Caco-2 (cell line): ENCODE data around the gene C4orf46. TPM values are rescaled to one million over a fixed set of nuclear protein-coding genes. Genes with fewer than 3 reads are reported as not detected.

Experiments
- BruUV-seq: library from RNA; stranded (reverse); fragments of 400-500 nt; replicated peaks from 2 replicates; lab custom pipeline; 2021; lab: Mats Ljungman, UMichigan
- CTCF ChIA-PET: fragments of 300-600 bp; sonication (Branson Sonifier 250); formaldehyde crosslinking; loops from one replicate; lab custom pipeline; 2022; ENCODE audit warnings: antibody characterized with exemption; lab: Charles Lee
- POLR2A ChIA-PET: fragments of 300-600 bp; sonication (Branson Sonifier 250); formaldehyde crosslinking; loops from one replicate; lab custom pipeline; 2022; ENCODE audit warnings: antibody characterized with exemption; lab: Charles Lee
- DNase-seq, 2 experiments: peaks; one replicate each; pipeline versions ENCODE4 v3.0.0 to v3.0.0-alpha.2; 2020 to 2022
- H3K27me3 ChIP-seq: replicated peaks from 2 replicates; pipeline ENCODE4 v1.6.0; 2011; ENCODE audit warnings: low read length; ENCODE audit not compliant: control insufficient read depth, insufficient read depth
- H3K36me3 ChIP-seq: 2 replicates; pipeline ENCODE4 v1.5.1; 2011; ENCODE audit warnings: low read length; ENCODE audit not compliant: control insufficient read depth, insufficient read depth
- H3K4me1 ChIP-seq: fragments of 250-450 bp; sonication (Bioruptor Pico); 2 replicates; pipeline ENCODE4 v1.5.1; 2020; ENCODE audit warnings: mild to moderate bottlenecking
- H3K4me3 ChIP-seq: 2 replicates; pipeline ENCODE4 v1.5.1; 2011; ENCODE audit warnings: low read depth, mild to moderate bottlenecking, control low read depth, low read length
- H3K9me3 ChIP-seq: fragments of 250-450 bp; sonication (Bioruptor Pico); 2 replicates; pipeline ENCODE4 v1.5.1; 2020; ENCODE audit warnings: mild to moderate bottlenecking, moderate library complexity
- H3K27ac Mint-ChIP-seq: one replicate; pipeline ENCODE4 v1.8.0; 2022; ENCODE audit warnings: mixed read lengths; ENCODE audit not compliant: unreplicated experiment
- H3K27me3 Mint-ChIP-seq: one replicate; pipeline ENCODE4 v1.8.0; 2022; ENCODE audit warnings: mixed read lengths; ENCODE audit not compliant: insufficient read depth, unreplicated experiment
- H3K36me3 Mint-ChIP-seq: one replicate; pipeline ENCODE4 v1.8.0; 2022; ENCODE audit warnings: mild to moderate bottlenecking, mixed read lengths; ENCODE audit not compliant: insufficient read depth, unreplicated experiment
- H3K4me1 Mint-ChIP-seq: one replicate; pipeline ENCODE4 v1.8.0; 2022; ENCODE audit warnings: low read depth, mixed read lengths; ENCODE audit not compliant: unreplicated experiment
- H3K4me3 Mint-ChIP-seq: one replicate; pipeline ENCODE4 v1.8.0; 2022; ENCODE audit warnings: mild to moderate bottlenecking, moderate library complexity, mixed read lengths; ENCODE audit not compliant: unreplicated experiment
- H3K9me3 Mint-ChIP-seq: one replicate; pipeline ENCODE4 v1.8.0; 2022; ENCODE audit warnings: mixed read lengths; ENCODE audit not compliant: unreplicated experiment
- intact Hi-C: fragments of 100-400 bp; cut with micrococcal nuclease; formaldehyde crosslinking; loops from one replicate; pipeline ENCODE4 v1.10.0; 2022; ENCODE audit not compliant: unreplicated experiment
- total RNA-seq: library from RNA; stranded (reverse); gene quantifications from 2 replicates; pipeline ENCODE4 v1.2.3, GENCODE V29; 2022
- TF ChIP-seq, protein P1 (sequence below), 2 experiments: fragments of 200-600 bp in 1 of 2; IDR thresholded peaks; 1 replicate in 1 of 2; 2 replicates in 1 of 2; pipeline versions ENCODE4 v1.5.1 to v1.8.0; 2011 to 2022; ENCODE audit warnings: antibody characterized with exemption in 1 of 2, control low read depth in 1 of 2, inconsistent platforms in 1 of 2, low read depth in 1 of 2, low read length in 1 of 2, mild to moderate bottlenecking in 1 of 2, moderate library complexity in 1 of 2; ENCODE audit not compliant: insufficient read depth in 1 of 2, severe bottlenecking in 1 of 2, unreplicated experiment in 1 of 2

The C4orf46 gene
- total RNA-seq, 1 experiment from 2014 or later: 17.4 TPM

DNA sequence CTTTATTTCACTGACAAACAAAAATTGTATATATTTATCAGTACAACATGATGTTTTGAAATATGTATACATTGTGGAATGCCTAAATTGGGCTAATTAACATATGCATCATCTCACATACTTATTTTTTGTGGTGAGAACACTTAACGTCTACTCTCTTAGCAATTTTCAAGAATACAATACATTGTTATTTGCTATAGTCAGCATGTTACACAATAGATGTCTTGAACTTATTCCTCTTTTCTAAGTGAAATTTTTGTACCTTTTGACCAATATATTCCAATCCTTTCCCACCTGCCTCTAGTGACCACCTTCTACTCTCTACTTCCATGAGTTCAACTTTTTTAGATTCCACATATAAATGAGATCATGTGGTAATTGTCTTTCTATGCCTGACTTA, 35.1 kb downstream of the C4orf46 start:
- Mint-ChIP-seq H3K9me3 (no peaks in the 10 kb centered on the region), H3K36me3 (no peaks in the 10 kb centered on the region), H3K4me3 (no peak overlapping the region), H3K27me3 (peaks cover 7% of the 10 kb centered on the region), H3K27ac (no peak overlapping the region), H3K4me1 (no peaks in the 10 kb centered on the region)
- DNase-seq: no peak
- ChIA-PET POLR2A (no interaction called here), CTCF (no interaction called here)
- no peaks in the 10 kb centered on the region for H3K4me1 ChIP-seq
- H3K36me3 ChIP-seq: no peaks in the 10 kb centered on the region
- intact Hi-C loops: no loop called here
- no peaks in the 10 kb centered on the region for H3K9me3 ChIP-seq
- H3K27me3 ChIP-seq: no peaks in the 10 kb centered on the region
- TF ChIP-seq, protein P1, sequence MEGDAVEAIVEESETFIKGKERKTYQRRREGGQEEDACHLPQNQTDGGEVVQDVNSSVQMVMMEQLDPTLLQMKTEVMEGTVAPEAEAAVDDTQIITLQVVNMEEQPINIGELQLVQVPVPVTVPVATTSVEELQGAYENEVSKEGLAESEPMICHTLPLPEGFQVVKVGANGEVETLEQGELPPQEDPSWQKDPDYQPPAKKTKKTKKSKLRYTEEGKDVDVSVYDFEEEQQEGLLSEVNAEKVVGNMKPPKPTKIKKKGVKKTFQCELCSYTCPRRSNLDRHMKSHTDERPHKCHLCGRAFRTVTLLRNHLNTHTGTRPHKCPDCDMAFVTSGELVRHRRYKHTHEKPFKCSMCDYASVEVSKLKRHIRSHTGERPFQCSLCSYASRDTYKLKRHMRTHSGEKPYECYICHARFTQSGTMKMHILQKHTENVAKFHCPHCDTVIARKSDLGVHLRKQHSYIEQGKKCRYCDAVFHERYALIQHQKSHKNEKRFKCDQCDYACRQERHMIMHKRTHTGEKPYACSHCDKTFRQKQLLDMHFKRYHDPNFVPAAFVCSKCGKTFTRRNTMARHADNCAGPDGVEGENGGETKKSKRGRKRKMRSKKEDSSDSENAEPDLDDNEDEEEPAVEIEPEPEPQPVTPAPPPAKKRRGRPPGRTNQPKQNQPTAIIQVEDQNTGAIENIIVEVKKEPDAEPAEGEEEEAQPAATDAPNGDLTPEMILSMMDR (IDR thresholded peaks at IDR 0.05; ENCODE audit: insufficient read depth in 1 of 2, low read depth in 1 of 2, low read length in 1 of 2, severe bottlenecking in 1 of 2, unreplicated experiment in 1 of 2): no peak
- no TSS peak for BruUV-seq
- H3K4me3 ChIP-seq: no peak overlapping the region

DNA sequence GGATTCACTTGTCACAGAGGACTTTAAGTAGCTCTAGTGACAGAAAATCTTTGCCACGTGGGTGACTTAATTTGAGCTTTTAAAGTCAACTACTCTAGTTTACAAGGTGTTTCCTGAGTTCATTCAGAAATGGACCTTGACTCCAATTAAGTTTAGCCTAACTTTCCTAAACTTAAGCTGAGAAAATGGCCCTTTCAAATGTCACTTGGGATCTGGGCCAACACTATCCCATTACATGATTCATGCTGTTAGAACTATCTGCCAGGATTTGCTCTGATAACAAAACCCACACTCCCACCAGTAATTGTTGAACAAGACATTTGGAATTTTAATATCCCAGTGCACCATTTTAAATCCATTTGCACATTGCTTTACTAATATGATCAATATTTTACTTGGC, 40.8 kb downstream of the C4orf46 start:
- no peaks in the 10 kb centered on the region for H3K36me3 Mint-ChIP-seq
- no peaks in the 10 kb centered on the region for H3K9me3 Mint-ChIP-seq
- no peak overlapping the region for H3K4me3 Mint-ChIP-seq
- no TSS peak for BruUV-seq
- CTCF ChIA-PET: no interaction called here
- intact Hi-C loops: no loop called here
- no peaks in the 10 kb centered on the region for H3K4me1 ChIP-seq
- no peak overlapping the region for H3K4me3 ChIP-seq
- TF ChIP-seq, protein P1 (IDR thresholded peaks at IDR 0.05; ENCODE audit: insufficient read depth in 1 of 2, low read depth in 1 of 2, low read length in 1 of 2, severe bottlenecking in 1 of 2, unreplicated experiment in 1 of 2): no peak
- no peaks in the 10 kb centered on the region for H3K4me1 Mint-ChIP-seq
- no peaks in the 10 kb centered on the region for H3K27me3 ChIP-seq
- no peaks in the 10 kb centered on the region for H3K9me3 ChIP-seq
- peaks cover 3% of the 10 kb centered on the region for H3K27me3 Mint-ChIP-seq
- H3K27ac Mint-ChIP-seq: no peak overlapping the region
- POLR2A ChIA-PET: no interaction called here
- H3K36me3 ChIP-seq: no peaks in the 10 kb centered on the region
- DNase-seq: no peak

DNA sequence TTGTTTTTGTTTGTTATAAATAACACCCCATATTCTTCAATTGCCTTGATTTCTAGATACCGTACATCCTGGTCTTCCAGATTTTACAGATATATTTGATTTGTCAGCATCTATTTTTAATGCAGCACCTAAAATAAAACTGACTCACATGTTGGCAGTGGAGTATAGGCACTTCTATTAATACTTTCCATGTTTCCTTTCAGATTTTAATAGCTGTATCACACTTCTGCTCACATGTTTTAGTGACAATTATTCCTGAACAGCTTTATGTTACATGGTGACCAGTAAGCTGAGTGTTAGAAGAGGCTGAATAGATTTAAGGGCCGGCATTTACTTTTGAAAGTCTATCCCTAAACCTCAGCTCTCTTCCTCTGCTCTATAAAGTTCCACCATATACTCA, 46.1 kb downstream of the C4orf46 start:
- Mint-ChIP-seq H3K27me3 (no peaks in the 10 kb centered on the region), H3K27ac (no peak overlapping the region), H3K36me3 (no peaks in the 10 kb centered on the region), H3K4me3 (no peak overlapping the region), H3K9me3 (no peaks in the 10 kb centered on the region), H3K4me1 (no peaks in the 10 kb centered on the region)
- H3K27me3 ChIP-seq: no peaks in the 10 kb centered on the region
- POLR2A ChIA-PET: no interaction called here
- TF ChIP-seq, protein P1 (IDR thresholded peaks at IDR 0.05; ENCODE audit: insufficient read depth in 1 of 2, low read depth in 1 of 2, low read length in 1 of 2, severe bottlenecking in 1 of 2, unreplicated experiment in 1 of 2): no peak
- no peaks in the 10 kb centered on the region for H3K9me3 ChIP-seq
- no peaks in the 10 kb centered on the region for H3K36me3 ChIP-seq
- CTCF ChIA-PET: no interaction called here
- H3K4me1 ChIP-seq: no peaks in the 10 kb centered on the region
- intact Hi-C loops: loop anchor here (1.0 to 10.0 kb wide), 5 partner anchors 128 to 431 kb away; no protein-coding TSS in a partner anchor
- no peak overlapping the region for H3K4me3 ChIP-seq
- no TSS peak for BruUV-seq
- no peak for DNase-seq
